Lower leg skin (tissue), 4 donors: ENCODE data around the gene ZBED3. TPM values are rescaled to one million over a fixed set of nuclear protein-coding genes. Genes with fewer than 3 reads are reported as not detected.
"Not testable (repeated sequence)": the region's sequence is repeated elsewhere in the genome, so short reads cannot be mapped to it uniquely, and the experiment has no call there.

ENCODE experiments used
- DNase-seq, 2 donors: peaks; one replicate each; pipeline ENCODE4 v3.0.0-alpha.2; 2019; ENCODE audit warnings: low spot score in 2 of 2
- H3K4me3 ChIP-seq: fragments of 200-600 bp; sonication (generic); 2 replicates; pipeline ENCODE4 v1.5.1; 2017; ENCODE audit warnings: mild to moderate bottlenecking, low read depth; ENCODE audit not compliant: poor library complexity, severe bottlenecking
- POLR2A ChIP-seq, 2 donors: fragments of 450-650 bp; IDR thresholded peaks; one replicate each; pipeline ENCODE4 v1.6.1; 2016 to 2017; ENCODE audit warnings: antibody characterized with exemption in 2 of 2, mild to moderate bottlenecking in 1 of 2, moderate library complexity in 1 of 2
- WGBS, 2 donors: methylation state at CpG; one replicate each; pipeline ENCODE4 v1.1.5; 2018; 5-methylcytosine and 5-hydroxymethylcytosine counted together
- intact Hi-C: fragments of 100-400 bp; cut with DNase I; formaldehyde crosslinking; loops from one replicate; pipeline ENCODE4 v1.15.0; 2023; ENCODE audit warnings: low total_unique reads
- total RNA-seq, 4 donors: library from RNA; depleted of rRNA; stranded (reverse); fragments of >200 nt; gene quantifications; one replicate each; pipeline ENCODE4 v1.1.0, GENCODE V29; 2016
- TF ChIP-seq, protein P1 (sequence below), 3 donors: fragments of 450-650 bp; IDR thresholded peaks; one replicate each; pipeline ENCODE4 v1.5.1; 2016; ENCODE audit warnings: antibody characterized with exemption in 3 of 3, mild to moderate bottlenecking in 3 of 3, moderate library complexity in 2 of 3

Gene ZBED3
- total RNA-seq, 4 donors from 2014 or later = 1.1 to 5.6 (median 3.6) TPM

DNA sequence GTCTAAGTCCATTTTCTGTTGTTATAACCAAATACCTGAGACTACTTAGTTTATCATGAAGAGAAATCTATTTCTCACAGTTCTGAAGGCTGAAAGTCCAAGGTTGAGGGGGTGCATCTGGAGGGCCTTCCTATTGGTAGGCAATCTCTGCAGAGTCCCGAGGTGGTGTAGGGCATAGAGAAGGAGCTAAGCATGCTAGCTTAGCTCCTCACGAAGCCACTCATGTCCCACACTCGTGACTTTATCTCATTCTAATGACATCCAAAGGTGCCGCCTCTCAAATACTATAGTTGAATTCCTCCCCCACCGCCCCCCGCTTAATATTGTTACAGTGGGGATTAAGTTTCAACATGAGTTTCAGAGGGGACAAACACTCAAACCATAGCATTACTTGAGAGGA is 36.0 kb upstream of the ZBED3 start:
- 93 to 97% methylated on average over 6 of the region's 6 CpGs for WGBS, 2 donors
- DNase-seq = no peak
- intact Hi-C loops = no loop called here
- no peak for TF ChIP-seq POLR2A (IDR thresholded peaks at IDR 0.05)
- TF ChIP-seq, protein P1, sequence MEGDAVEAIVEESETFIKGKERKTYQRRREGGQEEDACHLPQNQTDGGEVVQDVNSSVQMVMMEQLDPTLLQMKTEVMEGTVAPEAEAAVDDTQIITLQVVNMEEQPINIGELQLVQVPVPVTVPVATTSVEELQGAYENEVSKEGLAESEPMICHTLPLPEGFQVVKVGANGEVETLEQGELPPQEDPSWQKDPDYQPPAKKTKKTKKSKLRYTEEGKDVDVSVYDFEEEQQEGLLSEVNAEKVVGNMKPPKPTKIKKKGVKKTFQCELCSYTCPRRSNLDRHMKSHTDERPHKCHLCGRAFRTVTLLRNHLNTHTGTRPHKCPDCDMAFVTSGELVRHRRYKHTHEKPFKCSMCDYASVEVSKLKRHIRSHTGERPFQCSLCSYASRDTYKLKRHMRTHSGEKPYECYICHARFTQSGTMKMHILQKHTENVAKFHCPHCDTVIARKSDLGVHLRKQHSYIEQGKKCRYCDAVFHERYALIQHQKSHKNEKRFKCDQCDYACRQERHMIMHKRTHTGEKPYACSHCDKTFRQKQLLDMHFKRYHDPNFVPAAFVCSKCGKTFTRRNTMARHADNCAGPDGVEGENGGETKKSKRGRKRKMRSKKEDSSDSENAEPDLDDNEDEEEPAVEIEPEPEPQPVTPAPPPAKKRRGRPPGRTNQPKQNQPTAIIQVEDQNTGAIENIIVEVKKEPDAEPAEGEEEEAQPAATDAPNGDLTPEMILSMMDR (IDR thresholded peaks at IDR 0.05) = no peak
- H3K4me3 ChIP-seq = no peak overlapping the region

DNA sequence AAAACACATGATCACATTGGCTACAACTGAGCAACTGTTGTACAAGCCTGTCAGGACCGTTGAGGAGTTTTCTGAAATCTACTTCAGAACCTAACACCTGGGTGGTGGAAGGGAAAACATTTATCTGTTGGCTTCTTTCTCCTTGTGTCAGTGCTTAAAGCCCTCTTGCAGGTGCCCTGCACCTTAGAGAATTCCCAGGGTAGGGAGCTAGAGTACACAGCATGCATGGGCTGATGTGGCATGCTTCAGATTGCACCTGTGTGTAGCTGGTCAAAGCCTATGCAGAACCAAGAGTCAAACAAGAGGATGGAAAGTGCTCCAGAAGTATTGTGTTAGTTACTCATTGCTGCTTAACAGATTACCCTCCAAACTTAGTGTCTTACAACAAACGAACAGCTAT is 33.6 kb upstream of the ZBED3 start:
- WGBS, 2 donors = 90 to 100% methylated on average over 2 of the region's 2 CpGs
- DNase-seq = no peak
- intact Hi-C loops = no loop called here

DNA sequence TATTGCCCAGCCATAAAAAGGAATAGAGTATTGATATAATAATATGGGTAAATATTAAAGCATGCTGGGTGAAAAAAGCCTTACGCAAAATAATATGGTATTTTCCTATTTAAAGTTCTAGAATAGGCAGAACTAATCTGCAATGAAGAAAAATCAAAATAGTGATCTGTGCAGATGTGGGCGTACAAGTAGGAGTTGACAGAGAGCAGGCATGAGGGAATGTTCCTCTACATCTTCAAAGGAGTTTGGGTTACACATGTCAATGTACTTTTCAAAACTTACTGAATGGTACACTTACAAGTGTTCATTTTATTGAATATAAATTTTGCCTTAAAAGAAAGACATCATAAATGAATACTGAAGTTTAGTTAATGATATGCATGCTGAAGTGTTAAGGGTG is 33.0 kb upstream of the ZBED3 start:
- H3K4me3 ChIP-seq = no peak overlapping the region
- intact Hi-C loops = no loop called here
- no peak for DNase-seq
- TF ChIP-seq, protein P1 (IDR thresholded peaks at IDR 0.05) = no peak
- TF ChIP-seq POLR2A (IDR thresholded peaks at IDR 0.05) = no peak
- 95 to 97% methylated on average over 2 of the region's 2 CpGs for WGBS, 2 donors

More for the DNA sequence above, 33.6 kb upstream of the ZBED3 start:
- no peak for TF ChIP-seq POLR2A (IDR thresholded peaks at IDR 0.05)
- TF ChIP-seq, protein P1 (IDR thresholded peaks at IDR 0.05) = no peak
- H3K4me3 ChIP-seq = no peak overlapping the region

DNA sequence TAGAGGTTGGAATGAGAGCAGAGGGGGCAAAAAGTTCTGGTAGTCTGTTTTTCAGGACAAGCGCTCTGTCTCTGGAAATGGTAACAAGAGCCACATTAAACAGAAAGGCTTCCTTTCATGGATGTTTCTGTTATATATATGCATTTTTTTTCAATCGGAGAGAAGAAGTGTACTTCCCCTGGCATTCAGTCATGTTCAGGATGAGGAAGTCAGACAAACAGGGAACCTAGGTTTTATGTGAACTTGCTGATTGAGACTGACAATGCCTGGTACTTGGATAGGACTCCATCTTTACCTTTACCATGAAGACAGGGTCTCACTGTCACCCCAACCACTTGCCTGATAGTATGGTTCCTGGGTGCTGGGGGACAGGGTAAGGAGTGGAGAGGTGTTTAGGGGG is 30.1 kb upstream of the ZBED3 start:
- intact Hi-C loops = no loop called here
- no peak for TF ChIP-seq POLR2A (IDR thresholded peaks at IDR 0.05)
- H3K4me3 ChIP-seq = no peak overlapping the region
- no peak for DNase-seq
- 58 to 73% methylated on average over 2 of the region's 2 CpGs for WGBS, 2 donors

DNA sequence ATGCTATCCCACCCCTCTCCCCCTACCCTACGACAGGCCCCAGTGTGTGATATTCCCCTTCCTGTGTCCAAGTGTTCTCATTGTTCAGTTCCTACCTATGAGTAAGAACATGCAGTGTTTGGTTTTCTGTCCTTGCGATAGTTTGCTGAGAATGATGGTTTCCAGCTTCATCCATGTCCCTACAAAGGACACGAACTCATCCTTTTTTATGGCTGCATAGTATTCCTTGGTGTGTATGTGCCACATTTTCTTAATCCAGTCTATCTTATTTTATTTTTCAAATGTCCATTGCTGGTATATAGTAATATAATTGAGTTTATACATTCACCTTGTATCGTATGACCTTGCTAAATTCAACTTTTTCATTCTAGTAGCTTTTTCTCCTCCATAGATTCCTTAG is 19.9 kb upstream of the ZBED3 start:
- intact Hi-C loops, H3K4me3 ChIP-seq, DNase-seq: not testable (repeated sequence)
- WGBS, 2 donors = 94 to 96% methylated on average over 4 of the region's 4 CpGs

DNA sequence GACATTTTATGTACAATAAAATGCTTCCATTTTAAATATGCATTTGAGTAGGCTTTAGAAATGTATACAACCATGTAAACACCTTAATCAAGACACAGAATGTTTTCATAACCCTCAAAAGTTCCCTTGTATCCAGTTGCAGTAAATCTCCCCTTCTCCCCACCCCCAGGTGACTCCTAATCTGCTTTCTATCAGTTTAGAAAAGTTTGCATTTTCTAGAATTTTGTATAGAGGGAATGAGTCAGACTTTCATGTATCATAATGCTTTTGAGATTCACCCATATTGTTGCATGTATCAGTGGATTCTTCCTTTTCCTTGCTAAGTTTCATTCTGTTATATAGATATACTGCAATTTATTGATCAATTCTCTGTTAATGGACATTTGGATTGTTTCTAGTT is 17.7 kb upstream of the ZBED3 start:
- H3K4me3 ChIP-seq = no peak overlapping the region
- intact Hi-C loops = no loop called here
- TF ChIP-seq, protein P1 (IDR thresholded peaks at IDR 0.05) = no peak
- TF ChIP-seq POLR2A (IDR thresholded peaks at IDR 0.05) = no peak
- no peak for DNase-seq

DNA sequence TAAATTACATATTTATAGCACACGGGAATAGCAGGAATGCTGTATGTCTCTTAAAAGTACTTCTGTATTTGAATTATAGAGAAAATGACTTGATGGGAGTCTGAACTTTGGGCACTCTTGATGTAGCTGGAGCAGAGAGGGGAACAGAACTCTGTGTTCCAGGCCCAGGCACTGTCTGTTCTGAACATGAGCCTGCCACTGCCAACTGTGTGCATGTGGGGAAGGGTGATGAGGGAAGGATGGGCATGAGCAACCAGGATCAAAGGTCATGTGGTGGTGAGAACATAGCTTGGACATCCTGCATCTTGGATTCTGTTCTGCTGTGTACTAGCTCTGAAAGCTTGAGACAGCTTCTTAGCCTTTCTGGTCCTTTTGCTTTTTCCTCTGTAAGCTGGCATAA is 16.4 kb upstream of the ZBED3 start:
- no peak overlapping the region for H3K4me3 ChIP-seq
- TF ChIP-seq POLR2A (IDR thresholded peaks at IDR 0.05) = no peak
- TF ChIP-seq, protein P1 (IDR thresholded peaks at IDR 0.05) = no peak
- 84 to 90% methylated on average over 1 of the region's 1 CpG for WGBS, 2 donors
- DNase-seq = no peak
- intact Hi-C loops = no loop called here
